SK-N-SH (cell line): ENCODE data around the gene CDC25A. TPM values are rescaled to one million over a fixed set of nuclear protein-coding genes. Genes with fewer than 3 reads are reported as not detected.
A peak's percentile ranks its signal among the peaks of the same experiment; 100 is the strongest.

Experiments used
- CTCF ChIA-PET: fragments of 300-600, 350-600 bp; formaldehyde crosslinking; extraction: SDS; loops from one replicate; lab custom pipeline; 2021; lab: Yijun Ruan, JAX
- POLR2A ChIA-PET: fragments of 350-600 bp; sonication (Branson Sonifier 250); formaldehyde crosslinking; extraction: SDS; loops from one replicate; lab custom pipeline; 2020; ENCODE audit warnings: antibody characterized with exemption, inconsistent platforms; lab: Yijun Ruan, JAX
- DNase-seq: peaks from one replicate; pipeline ENCODE4 v3.0.0; 2012
- H2AFZ ChIP-seq: fragments of 200-600 bp; sonication (generic); 2 replicates; pipeline ENCODE4 v1.8.1; 2016; ENCODE audit warnings: antibody characterized with exemption, mild to moderate bottlenecking, low read depth
- H3F3A ChIP-seq: fragments of 200-600 bp; sonication (generic); replicated peaks from 2 replicates; pipeline ENCODE3; 2016; ENCODE audit warnings: antibody characterized with exemption, mild to moderate bottlenecking; ENCODE audit not compliant: insufficient read depth
- H3K27ac ChIP-seq, 2 experiments: fragments of 200-500 bp in 1 of 2; fragments of 200-600 bp in 1 of 2; sonication (Bioruptor generic) in 1 of 2; sonication (generic), shearing (Covaris generic) in 1 of 2; 2 replicates each; pipeline versions ENCODE4 v1.5.1 to v1.6.1; 2014 to 2016; ENCODE audit warnings: low read depth in 2 of 2, inconsistent platforms in 1 of 2, low read length in 1 of 2, mild to moderate bottlenecking in 1 of 2, mixed read lengths in 1 of 2
- H3K27me3 ChIP-seq: fragments of 200-600 bp; sonication (generic), shearing (Covaris generic); 2 replicates; pipeline ENCODE4 v1.6.1; 2016; ENCODE audit warnings: mixed run types; ENCODE audit not compliant: insufficient read depth
- H3K36me3 ChIP-seq, 2 experiments: fragments of 200-500 bp in 1 of 2; fragments of 200-600 bp in 1 of 2; sonication (Bioruptor generic) in 1 of 2; sonication (generic) in 1 of 2; replicated peaks in 1 of 2; 2 replicates each; pipeline versions ENCODE3 to v1.5.1; 2014 to 2016; ENCODE audit warnings: low read length in 1 of 2, mild to moderate bottlenecking in 1 of 2; ENCODE audit not compliant: insufficient read depth in 2 of 2, control insufficient read depth in 1 of 2
- H3K4me1 ChIP-seq, 2 experiments: fragments of 200-500 bp in 1 of 2; fragments of 200-600 bp in 1 of 2; sonication (Bioruptor generic) in 1 of 2; sonication (generic), shearing (Covaris generic) in 1 of 2; 2 replicates each; pipeline versions ENCODE4 v1.5.1 to v1.6.1; 2014 to 2016; ENCODE audit warnings: low read depth in 1 of 2, low read length in 1 of 2, mixed run types in 1 of 2; ENCODE audit not compliant: insufficient read depth in 2 of 2, control insufficient read depth in 1 of 2
- H3K4me2 ChIP-seq: fragments of 200-600 bp; sonication (generic), shearing (Covaris generic); 2 replicates; pipeline ENCODE4 v1.6.1; 2017; ENCODE audit warnings: mixed run types
- H3K4me3 ChIP-seq, 2 experiments: fragments of 200-500 bp in 1 of 2; fragments of 200-600 bp in 1 of 2; sonication (Bioruptor generic) in 1 of 2; sonication (generic), shearing (Covaris generic) in 1 of 2; 2 replicates each; pipeline versions ENCODE4 v1.5.1 to v1.8.1; 2014 to 2016; ENCODE audit warnings: low read depth in 2 of 2, inconsistent platforms in 1 of 2, low read length in 1 of 2, mild to moderate bottlenecking in 1 of 2, mixed read lengths in 1 of 2, moderate library complexity in 1 of 2
- H3K79me2 ChIP-seq: fragments of 200-600 bp; sonication (generic); 2 replicates; pipeline ENCODE4 v1.8.1; 2017; ENCODE audit warnings: mild to moderate bottlenecking; ENCODE audit not compliant: insufficient read depth
- H3K9ac ChIP-seq: fragments of 200-600 bp; sonication (generic); 2 replicates; pipeline ENCODE4 v1.6.1; 2017; ENCODE audit warnings: mixed run types
- H3K9me2 ChIP-seq: fragments of 200-600 bp; sonication (generic); 2 replicates; pipeline ENCODE4 v1.6.1; 2017; ENCODE audit warnings: mixed run types
- H3K9me3 ChIP-seq: fragments of 200-600 bp; sonication (generic); 2 replicates; pipeline ENCODE4 v1.6.1; 2017; ENCODE audit warnings: mixed run types, mild to moderate bottlenecking, moderate library complexity
- H4K20me1 ChIP-seq: fragments of 200-600 bp; sonication (generic); 2 replicates; pipeline ENCODE4 v1.6.1; 2017; ENCODE audit warnings: mild to moderate bottlenecking, mixed run types; ENCODE audit not compliant: insufficient read depth
- CTCF ChIP-seq: fragments of 200-600 bp; sonication (generic); IDR thresholded peaks from 2 replicates; pipeline ENCODE4 v1.6.1; 2017; ENCODE audit warnings: antibody characterized with exemption, mild to moderate bottlenecking, moderate library complexity
- ELF1 ChIP-seq: IDR thresholded peaks from 2 replicates; pipeline ENCODE4 v1.4.0; 2012
- EP300 ChIP-seq, 2 experiments: IDR thresholded peaks; 2 replicates each; pipeline versions ENCODE4 v1.4.0 to v1.6.1; 2012; ENCODE audit warnings: borderline replicate concordance in 1 of 2, low read depth in 1 of 2, low read length in 1 of 2
- EZH2phosphoT487 ChIP-seq: fragments of 200-600 bp; sonication (generic); IDR thresholded peaks from 2 replicates; pipeline ENCODE4 v1.6.1; 2017; ENCODE audit warnings: low read depth, mixed run types, mild to moderate bottlenecking, antibody characterized with exemption, moderate library complexity, borderline replicate concordance
- GATA2 ChIP-seq: sonication (generic); formaldehyde crosslinking; IDR thresholded peaks from 2 replicates; pipeline ENCODE4 v1.5.0; 2020; ENCODE audit warnings: mild to moderate bottlenecking, missing genetic modification reagents
- IRF3 ChIP-seq: fragments of 150-350 bp; IDR thresholded peaks from 2 replicates; pipeline ENCODE4 v1.6.1; 2016; ENCODE audit warnings: mild to moderate bottlenecking, low read depth, low read length
- JUND ChIP-seq: IDR thresholded peaks from 2 replicates; pipeline ENCODE4 v1.4.0; 2012
- MEF2A ChIP-seq: IDR thresholded peaks from 2 replicates; pipeline ENCODE4 v1.4.0; 2012; ENCODE audit warnings: low read depth, borderline replicate concordance
- NFIC ChIP-seq: IDR thresholded peaks from 2 replicates; pipeline ENCODE4 v1.4.0; 2012; ENCODE audit warnings: borderline replicate concordance
- NRF1 ChIP-seq: IDR thresholded peaks from 2 replicates; pipeline ENCODE4 v1.6.1; 2012; ENCODE audit warnings: low read depth, mild to moderate bottlenecking, low read length
- RFX5 ChIP-seq: IDR thresholded peaks from 2 replicates; pipeline ENCODE4 v1.6.1; 2012; ENCODE audit warnings: mild to moderate bottlenecking, improper control_type of control experiment, low read length
- SIN3A ChIP-seq: IDR thresholded peaks from 2 replicates; pipeline ENCODE4 v1.6.1; 2012; ENCODE audit warnings: low read depth, mild to moderate bottlenecking, low read length, moderate library complexity, borderline replicate concordance
- TAF1 ChIP-seq: IDR thresholded peaks from 2 replicates; pipeline ENCODE4 v1.6.1; 2012; ENCODE audit warnings: low read depth, mild to moderate bottlenecking, low read length, moderate library complexity, borderline replicate concordance
- TCF12 ChIP-seq: IDR thresholded peaks from 2 replicates; pipeline ENCODE4 v1.4.0; 2012
- TEAD4 ChIP-seq: IDR thresholded peaks from 2 replicates; pipeline ENCODE4 v1.4.0; 2012; ENCODE audit warnings: mild to moderate bottlenecking, borderline replicate concordance; ENCODE audit not compliant: insufficient read depth
- USF1 ChIP-seq: IDR thresholded peaks from 2 replicates; pipeline ENCODE4 v1.4.0; 2012; ENCODE audit warnings: low read depth, borderline replicate concordance
- YY1 ChIP-seq: IDR thresholded peaks from 2 replicates; pipeline ENCODE4 v1.4.0; 2012; ENCODE audit warnings: low read depth, mild to moderate bottlenecking
- WGBS: methylation state at CpG from one replicate; pipeline ENCODE4 v1.1.6; 2017; ENCODE audit warnings: low lambda C conversion rate; 5-methylcytosine and 5-hydroxymethylcytosine counted together
- polyA plus RNA-seq, 3 experiments: library from polyadenylated mRNA; depleted of rRNA; stranded (reverse); fragments of >200 nt; gene quantifications; 2 replicates each; pipeline ENCODE4 v1.2.3, GENCODE V29; 2012
- TF ChIP-seq, protein P1 (sequence below): IDR thresholded peaks from 2 replicates; pipeline ENCODE4; 2012

Gene CDC25A
- polyA plus RNA-seq, 1 of the 3 experiments (the other 2 are of a cell fraction) = 3.3 TPM

- TF ChIP-seq, protein P1, sequence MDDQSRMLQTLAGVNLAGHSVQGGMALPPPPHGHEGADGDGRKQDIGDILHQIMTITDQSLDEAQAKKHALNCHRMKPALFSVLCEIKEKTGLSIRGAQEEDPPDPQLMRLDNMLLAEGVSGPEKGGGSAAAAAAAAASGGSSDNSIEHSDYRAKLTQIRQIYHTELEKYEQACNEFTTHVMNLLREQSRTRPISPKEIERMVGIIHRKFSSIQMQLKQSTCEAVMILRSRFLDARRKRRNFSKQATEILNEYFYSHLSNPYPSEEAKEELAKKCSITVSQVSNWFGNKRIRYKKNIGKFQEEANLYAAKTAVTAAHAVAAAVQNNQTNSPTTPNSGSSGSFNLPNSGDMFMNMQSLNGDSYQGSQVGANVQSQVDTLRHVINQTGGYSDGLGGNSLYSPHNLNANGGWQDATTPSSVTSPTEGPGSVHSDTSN = peak; percentile 97
- TF ChIP-seq YY1 (no peak), JUND (no peak), CTCF (no peak), EZH2phosphoT487 (no peak), ELF1 (no peak), MEF2A (no peak), NRF1 (peak; percentile 21; the same call in 1 of the 2 replicates), TCF12 (no peak), SIN3A (peak; percentile 99), TEAD4 (no peak), RFX5 (0 out of 2 replicates have a peak, but pooled peaks have one; percentile 10)
- TF ChIP-seq, all 33 proteins: peak for 11
Observed at GRCh38 chr3:48188266-48189201, at the start of gene CDC25A (continued).

- DNase-seq = no peak
- Histone ChIP-seq H3K27ac (no peak overlapping the region), H4K20me1 (no peaks in the 10 kb centered on the region), H3F3A (no peaks in the 10 kb centered on the region), H3K36me3 (no peaks in the 10 kb centered on the region), H3K4me3 (no peak overlapping the region), H3K4me2 (no peak overlapping the region), H3K4me1 (peaks cover 0 to 2% of the 10 kb centered on the region in 2 experiments; a peak in 1 of 4 replicates), H3K9me3 (no peaks in the 10 kb centered on the region), H3K79me2 (peaks cover under 1% of the 10 kb centered on the region; the same call in 1 of the 2 replicates), H3K27me3 (no peaks in the 10 kb centered on the region), H3K9ac (no peak overlapping the region), H2AFZ (no peak overlapping the region), H3K9me2 (no peaks in the 10 kb centered on the region)
- 71% methylated on average over 1 of the region's 1 CpG for WGBS
- ChIA-PET CTCF (interaction anchor here (0.6 to 11.9 kb wide), 4 partner anchors 42 to 200 kb away, joined by 3 to 120 read pairs (median 5); no protein-coding TSS in a partner anchor), POLR2A (no interaction called here)
- TF ChIP-seq TAF1 (no peak), IRF3 (no peak), GATA2 (CRISPR knock-in tag) (no peak), NFIC (no peak), USF1 (no peak), CTCF (no peak), EP300 (IDR thresholded peaks at IDR 0.05; ENCODE audit: borderline replicate concordance in 1 of 2, low read depth in 1 of 2, low read length in 1 of 2) (no peak), JUND (no peak), ELF1 (no peak)
- TF ChIP-seq, protein P1 = no peak
Observed at GRCh38 chr3:48236531-48236930, 48.3 kb upstream of the CDC25A start.
